Progenitor cell of endocrine pancreas (in vitro differentiated cells): ENCODE measurements around the gene ZNF283. TPM values are rescaled to one million over a fixed set of nuclear protein-coding genes. Genes with fewer than 3 reads are reported as not detected.

Source experiments
- DNase-seq: peaks from one replicate; pipeline ENCODE4 v3.0.0; 2021; ENCODE audit warnings: low spot score; ENCODE audit not compliant: unreplicated experiment
- H3K27ac Mint-ChIP-seq: 2 replicates; pipeline ENCODE4 v1.8.0; 2021; ENCODE audit warnings: mild to moderate bottlenecking, moderate library complexity, mixed read lengths
- H3K27me3 Mint-ChIP-seq: 2 replicates; pipeline ENCODE4 v1.8.0; 2021; ENCODE audit warnings: mixed read lengths
- H3K36me3 Mint-ChIP-seq: 2 replicates; pipeline ENCODE4 v1.8.0; 2022; ENCODE audit warnings: mixed read lengths; ENCODE audit not compliant: insufficient read depth
- H3K4me1 Mint-ChIP-seq: 2 replicates; pipeline ENCODE4 v1.8.0; 2021; ENCODE audit warnings: low read depth, mixed read lengths
- H3K4me3 Mint-ChIP-seq: 2 replicates; pipeline ENCODE4 v1.8.0; 2021; ENCODE audit warnings: low read depth, mild to moderate bottlenecking, moderate library complexity, mixed read lengths
- H3K9me3 Mint-ChIP-seq: 2 replicates; pipeline ENCODE4 v1.8.0; 2021; ENCODE audit warnings: low read depth, mixed read lengths
- total RNA-seq: library from RNA; stranded (reverse); gene quantifications from 2 replicates; pipeline ENCODE4 v1.2.1, GENCODE V29; 2021
- TF ChIP-seq, protein P1 (sequence below): fragments of 200-600 bp; sonication (generic); IDR thresholded peaks from one replicate; pipeline ENCODE4 v1.5.0; 2021; ENCODE audit warnings: antibody characterized with exemption, mild to moderate bottlenecking; ENCODE audit not compliant: unreplicated experiment

Gene ZNF283
- total RNA-seq, 1 donor from 2014 or later, result 14.6 TPM

DNA sequence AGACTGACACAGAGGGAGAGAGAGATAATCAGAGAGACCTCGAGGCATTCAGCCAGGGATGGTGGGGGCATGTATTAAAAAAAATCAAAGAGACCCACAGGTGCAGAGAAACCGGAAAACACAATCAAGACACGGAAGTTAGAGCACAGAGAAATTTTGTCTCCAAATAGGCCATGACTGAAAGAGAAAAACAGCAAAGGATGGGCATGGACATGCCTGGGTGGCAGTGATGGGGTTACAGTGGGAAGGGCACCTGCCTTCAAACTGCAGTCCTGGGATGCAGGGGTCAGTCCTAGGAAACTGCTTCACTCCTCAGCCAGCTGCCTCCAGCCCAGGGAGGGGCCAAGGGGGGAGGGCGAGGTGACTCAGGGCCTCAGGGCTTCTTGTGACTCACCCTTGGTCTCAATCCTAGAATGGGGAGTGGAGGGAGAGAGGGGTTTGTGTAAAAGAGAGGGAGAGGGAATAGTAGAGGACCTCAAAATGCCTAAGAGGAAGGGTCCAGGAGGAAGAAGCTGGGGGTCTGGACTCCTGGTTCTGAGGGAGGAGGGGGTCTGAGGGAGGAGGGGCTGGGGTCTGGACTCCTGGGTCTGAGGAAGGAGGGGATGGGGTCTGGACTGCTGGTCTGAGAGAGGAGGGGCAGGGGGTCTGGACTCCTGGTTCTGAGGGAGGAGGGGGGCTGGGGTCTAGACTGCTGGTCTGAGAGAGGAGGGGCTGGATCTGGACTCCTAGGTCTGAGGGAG lies 42.7 kb upstream of the ZNF283 start:
- H3K4me1 Mint-ChIP-seq, result peaks cover 3% of the 10 kb centered on the region
- H3K36me3 Mint-ChIP-seq, result no peaks in the 10 kb centered on the region
- H3K4me3 Mint-ChIP-seq, result no peak overlapping the region
- no peak overlapping the region for H3K27ac Mint-ChIP-seq
- peaks cover 45% of the 10 kb centered on the region for H3K27me3 Mint-ChIP-seq
- no peak for DNase-seq
- H3K9me3 Mint-ChIP-seq, result no peaks in the 10 kb centered on the region
- TF ChIP-seq, protein P1, sequence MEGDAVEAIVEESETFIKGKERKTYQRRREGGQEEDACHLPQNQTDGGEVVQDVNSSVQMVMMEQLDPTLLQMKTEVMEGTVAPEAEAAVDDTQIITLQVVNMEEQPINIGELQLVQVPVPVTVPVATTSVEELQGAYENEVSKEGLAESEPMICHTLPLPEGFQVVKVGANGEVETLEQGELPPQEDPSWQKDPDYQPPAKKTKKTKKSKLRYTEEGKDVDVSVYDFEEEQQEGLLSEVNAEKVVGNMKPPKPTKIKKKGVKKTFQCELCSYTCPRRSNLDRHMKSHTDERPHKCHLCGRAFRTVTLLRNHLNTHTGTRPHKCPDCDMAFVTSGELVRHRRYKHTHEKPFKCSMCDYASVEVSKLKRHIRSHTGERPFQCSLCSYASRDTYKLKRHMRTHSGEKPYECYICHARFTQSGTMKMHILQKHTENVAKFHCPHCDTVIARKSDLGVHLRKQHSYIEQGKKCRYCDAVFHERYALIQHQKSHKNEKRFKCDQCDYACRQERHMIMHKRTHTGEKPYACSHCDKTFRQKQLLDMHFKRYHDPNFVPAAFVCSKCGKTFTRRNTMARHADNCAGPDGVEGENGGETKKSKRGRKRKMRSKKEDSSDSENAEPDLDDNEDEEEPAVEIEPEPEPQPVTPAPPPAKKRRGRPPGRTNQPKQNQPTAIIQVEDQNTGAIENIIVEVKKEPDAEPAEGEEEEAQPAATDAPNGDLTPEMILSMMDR, result no peak

DNA sequence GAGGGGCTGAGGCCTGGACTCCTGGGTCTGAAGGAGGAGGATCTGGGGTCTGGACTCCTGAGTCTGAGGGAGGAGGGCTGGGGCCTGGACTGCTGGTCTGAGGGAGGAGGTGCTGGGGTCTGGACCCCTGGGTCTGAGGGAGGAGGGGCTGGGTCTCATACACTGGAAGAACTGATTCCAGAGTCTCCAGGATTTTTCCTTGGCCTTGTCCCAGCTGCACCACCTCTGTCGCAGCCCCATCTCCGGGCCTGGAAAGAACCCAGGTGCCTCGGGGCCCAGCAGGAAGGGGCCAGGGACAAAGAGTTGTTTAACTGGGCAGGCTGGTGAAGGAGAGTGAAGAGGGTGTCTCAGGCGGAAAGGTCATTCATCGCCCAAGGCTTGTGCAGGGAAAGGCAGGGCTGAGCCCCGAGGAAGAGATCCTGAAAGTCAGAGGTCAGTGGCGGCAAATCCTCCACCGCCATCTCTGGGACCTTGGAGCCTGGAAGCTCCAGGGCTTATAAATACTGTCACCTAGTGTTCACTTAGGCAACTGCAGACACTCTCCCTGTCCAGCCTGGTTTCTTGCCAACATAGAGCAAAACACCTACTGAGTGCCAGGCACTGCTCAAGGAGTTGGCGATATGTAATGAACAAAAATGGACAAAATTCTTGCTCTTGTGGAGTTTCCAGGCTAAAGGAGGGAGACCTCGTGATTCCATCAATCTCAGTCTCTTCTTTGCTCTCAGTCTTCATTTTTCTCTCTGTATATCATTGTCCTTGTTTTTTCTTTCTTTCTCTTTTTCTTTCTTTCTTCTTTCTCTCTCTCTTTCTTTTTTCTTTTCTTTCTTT lies 41.9 kb upstream of the ZNF283 start:
- Mint-ChIP-seq H3K9me3 (no peaks in the 10 kb centered on the region), H3K27ac (peak overlapping the region; percentile 21), H3K4me3 (no peak overlapping the region), H3K27me3 (peaks cover 46% of the 10 kb centered on the region), H3K36me3 (no peaks in the 10 kb centered on the region), H3K4me1 (no peaks in the 10 kb centered on the region)
- peak; percentile 27 for DNase-seq
- TF ChIP-seq, protein P1, result peak; percentile 93

DNA sequence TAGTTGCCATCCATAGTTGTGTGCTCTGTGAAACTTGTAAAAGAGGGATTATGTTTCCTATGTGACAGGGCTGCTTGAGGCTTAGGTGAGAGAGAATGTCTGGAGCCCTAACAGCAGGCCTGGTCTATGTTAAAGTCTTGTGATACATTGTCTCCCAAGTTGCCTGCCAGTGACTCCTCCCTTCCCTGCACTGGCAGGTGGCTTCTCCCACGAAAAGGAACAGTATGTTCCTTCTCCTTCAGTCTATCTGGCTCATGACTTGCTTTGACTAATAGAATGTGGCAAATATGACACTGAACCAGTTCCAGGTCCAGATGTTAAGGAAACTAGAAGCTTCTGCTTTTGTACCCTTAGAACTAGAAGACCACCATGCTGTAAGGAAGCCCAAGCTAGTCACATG lies 40.5 kb upstream of the ZNF283 start:
- Mint-ChIP-seq H3K9me3 (no peaks in the 10 kb centered on the region), H3K27me3 (peaks cover 44% of the 10 kb centered on the region), H3K27ac (no peak overlapping the region), H3K4me1 (no peaks in the 10 kb centered on the region), H3K36me3 (no peaks in the 10 kb centered on the region), H3K4me3 (no peak overlapping the region)
- no peak for DNase-seq
- TF ChIP-seq, protein P1, result no peak

DNA sequence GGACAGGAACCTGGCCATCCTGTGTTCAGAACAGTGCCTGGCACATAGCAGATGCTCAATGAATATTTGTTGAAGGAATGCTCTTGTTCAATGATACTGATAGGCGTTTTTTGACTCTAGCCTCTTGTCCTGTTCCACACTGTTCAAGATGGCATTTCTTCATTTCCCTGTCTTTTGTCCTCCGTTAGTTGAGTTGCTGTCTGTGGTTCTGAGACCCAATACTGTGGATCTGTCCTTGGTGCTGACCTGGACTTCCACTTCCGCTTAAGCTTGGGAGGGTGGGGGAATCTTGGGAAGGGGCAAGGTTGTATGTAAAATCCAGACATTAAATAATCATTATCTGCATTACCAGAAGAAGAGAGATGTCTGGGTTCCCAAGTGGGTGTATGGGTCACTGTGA lies 38.1 kb upstream of the ZNF283 start:
- DNase-seq, result no peak
- TF ChIP-seq, protein P1, result no peak

DNA sequence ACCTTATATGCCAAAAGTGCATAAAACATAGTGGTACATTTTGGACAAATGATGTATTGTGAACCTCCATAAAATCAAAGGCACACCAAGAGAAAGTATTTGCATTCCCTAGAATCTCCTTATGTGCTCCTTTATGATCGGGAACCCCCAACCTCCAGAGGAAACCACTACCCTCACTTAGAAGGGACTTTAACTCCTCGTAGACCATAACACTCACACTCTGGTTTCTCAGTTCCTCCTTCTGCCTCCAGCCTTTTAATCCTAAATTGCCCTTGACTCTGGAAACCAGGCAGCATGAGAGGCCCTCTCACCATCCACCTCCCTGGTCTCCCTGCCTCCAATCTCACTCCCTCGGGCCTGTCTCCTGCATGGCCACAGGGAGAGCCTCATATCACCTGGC lies 36.5 kb upstream of the ZNF283 start:
- no peak for DNase-seq
- Mint-ChIP-seq H3K27me3 (peaks cover 45% of the 10 kb centered on the region), H3K36me3 (no peaks in the 10 kb centered on the region), H3K4me3 (no peak overlapping the region), H3K27ac (no peak overlapping the region), H3K9me3 (no peaks in the 10 kb centered on the region), H3K4me1 (no peaks in the 10 kb centered on the region)
- TF ChIP-seq, protein P1, result no peak

More for the DNA sequence above, 38.1 kb upstream of the ZNF283 start:
- Mint-ChIP-seq H3K4me1 (no peaks in the 10 kb centered on the region), H3K27me3 (peaks cover 36% of the 10 kb centered on the region), H3K36me3 (no peaks in the 10 kb centered on the region), H3K9me3 (no peaks in the 10 kb centered on the region), H3K4me3 (no peak overlapping the region), H3K27ac (no peak overlapping the region)
